GM21619 (cell line): ENCODE results near the gene RIPK1.

Experiments
- ATAC-seq: cut with Tn5 transposase; IDR thresholded peaks from one replicate; pipeline ENCODE4 v1.9.1; 2021; ENCODE audit not compliant: unreplicated experiment

Gene RIPK1

DNA sequence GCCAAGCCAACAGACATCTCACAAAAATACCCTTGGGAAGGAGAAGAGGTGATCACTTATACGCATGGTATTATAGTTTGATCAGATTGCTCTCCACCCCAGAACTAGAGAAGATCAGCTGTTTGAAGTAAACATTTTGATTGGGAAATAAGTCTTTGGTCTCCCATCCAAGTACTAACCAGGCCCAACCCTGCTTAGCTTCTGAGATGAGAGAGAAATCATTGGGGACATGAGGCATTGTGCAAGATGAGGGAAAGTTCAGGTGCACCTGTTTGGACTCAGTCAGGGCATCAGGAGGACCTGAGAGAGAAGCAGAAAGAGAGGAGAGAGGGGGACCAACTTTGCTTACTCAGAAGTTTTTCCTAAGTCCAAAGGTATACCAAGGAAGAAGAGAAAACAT, 11.4 kb downstream of the RIPK1 start:
- ATAC-seq: no peak

DNA sequence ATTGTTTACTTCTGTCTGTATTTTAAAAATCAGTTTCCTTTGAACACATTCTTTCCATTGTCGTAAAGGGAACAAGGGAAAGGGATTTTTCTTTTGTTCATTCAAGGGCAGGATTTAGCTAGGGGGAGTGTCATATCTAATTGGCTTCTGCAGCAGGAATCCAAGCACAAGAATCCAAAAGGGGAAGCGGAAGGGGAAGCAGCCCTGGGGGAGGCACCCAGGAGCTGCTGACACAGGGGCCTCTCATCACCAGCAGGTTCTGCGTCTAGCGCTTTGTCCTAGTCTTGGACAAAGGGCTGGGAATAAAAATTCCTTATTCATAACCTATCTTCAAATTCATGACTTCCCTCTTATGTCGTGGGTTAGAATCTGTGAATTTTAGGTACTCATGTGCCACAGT, 13.7 kb downstream of the RIPK1 start:
- ATAC-seq: no peak

DNA sequence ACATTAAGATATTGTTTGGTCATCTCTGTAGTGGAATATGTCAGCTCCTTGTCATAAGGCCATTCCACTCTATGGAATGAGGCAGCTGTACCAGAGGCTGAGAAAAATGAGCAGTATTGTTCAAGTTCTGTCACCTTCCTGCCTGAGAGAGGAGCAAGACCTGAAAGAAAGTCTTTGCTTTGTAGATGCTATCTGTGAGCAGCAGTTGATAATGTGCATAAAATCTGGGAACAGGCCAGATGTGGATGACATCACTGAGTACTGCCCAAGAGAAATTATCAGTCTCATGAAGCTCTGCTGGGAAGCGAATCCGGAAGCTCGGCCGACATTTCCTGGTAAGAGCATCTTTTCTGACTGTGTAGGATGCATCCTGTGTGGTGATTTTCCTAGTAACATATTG, 16.8 kb downstream of the RIPK1 start:
- ATAC-seq: no peak

DNA sequence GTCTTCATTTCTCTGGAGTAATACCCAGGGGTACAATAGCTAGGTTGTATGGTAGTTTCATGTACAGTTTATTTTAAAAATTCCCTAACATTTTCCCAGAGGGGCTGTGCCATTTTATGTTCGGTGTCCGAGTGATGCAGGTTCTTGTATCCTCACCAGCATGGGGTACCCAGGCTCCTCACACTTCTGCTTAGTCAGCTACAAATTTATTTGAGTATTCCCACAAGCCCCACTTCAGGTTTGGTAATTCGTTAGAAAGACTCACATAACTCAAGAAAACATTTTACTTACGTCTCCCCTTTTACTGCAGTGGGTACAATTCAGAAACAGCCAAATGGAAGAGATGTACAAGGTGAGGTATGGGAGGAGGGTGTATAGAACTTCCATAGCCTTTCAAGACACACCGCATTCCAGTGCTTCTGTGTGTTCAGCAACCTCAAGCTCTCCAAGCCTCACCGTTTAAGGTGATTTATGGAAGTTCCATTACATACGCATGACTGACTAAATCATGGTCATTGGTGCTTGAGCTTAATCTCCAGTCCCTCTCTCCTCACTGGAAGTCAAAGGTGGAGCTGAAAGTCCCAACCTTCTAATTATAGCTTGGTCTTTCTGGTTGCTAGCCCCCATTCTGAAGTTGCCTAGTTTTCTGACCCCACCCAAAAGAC, 18.1 kb downstream of the RIPK1 start:
- ATAC-seq: no peak

DNA sequence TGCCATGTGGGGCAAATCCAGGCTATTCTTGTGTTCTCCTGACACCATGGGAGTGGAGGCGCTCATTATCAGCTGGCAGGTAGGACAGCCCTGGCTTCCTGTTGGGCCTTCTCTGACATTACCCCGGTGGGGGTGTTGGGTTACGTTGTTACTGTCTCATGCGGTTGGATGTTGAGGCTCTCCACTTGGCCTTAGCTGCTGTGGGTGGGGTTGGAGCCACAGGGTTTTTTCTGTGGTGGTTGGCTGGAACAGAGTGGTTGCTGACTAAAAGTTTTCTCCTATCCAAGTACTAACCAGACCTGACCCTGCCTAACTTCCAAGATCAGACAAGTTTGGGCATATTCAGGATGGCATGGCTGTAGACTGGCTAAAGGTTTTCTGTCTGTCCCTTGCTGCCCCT, 20.2 kb downstream of the RIPK1 start:
- ATAC-seq: no peak

DNA sequence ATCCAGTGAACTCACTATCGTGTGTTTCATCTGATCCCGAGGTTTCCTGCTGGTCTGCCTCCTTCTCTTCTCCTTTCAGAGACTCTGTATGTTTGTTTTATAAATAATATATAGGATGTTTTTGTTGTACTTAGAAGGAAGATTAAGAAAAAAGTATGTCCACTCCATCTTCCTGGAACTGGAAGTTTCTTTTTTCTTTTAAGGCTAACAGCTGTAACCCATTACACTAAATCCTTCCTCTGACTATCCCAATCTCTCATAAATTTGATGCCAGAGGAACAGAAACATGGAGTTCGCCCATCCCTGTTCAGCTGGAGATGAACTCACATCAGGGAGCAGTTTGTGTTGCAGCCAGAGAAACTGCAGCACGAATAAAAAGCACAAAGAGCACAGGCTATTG, 20.7 kb downstream of the RIPK1 start:
- ATAC-seq: no peak

DNA sequence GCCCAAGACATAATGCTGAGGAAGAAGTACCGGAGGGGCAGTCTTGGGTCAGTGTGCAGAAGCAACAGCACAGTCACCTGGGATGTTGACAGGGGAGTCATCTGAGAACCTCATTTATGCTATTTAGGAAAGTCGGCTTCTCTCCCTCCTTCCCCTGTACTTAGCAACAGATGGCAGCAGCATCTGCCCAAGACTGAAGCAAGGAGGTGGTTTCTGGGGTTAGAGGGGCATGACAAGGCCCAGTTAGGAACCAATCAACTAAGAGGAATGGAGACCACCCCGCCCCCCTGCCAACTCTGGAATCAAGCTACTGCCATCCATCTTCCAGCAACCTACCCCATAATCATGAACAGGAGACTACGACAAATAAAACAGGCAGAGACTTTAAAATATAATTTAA, 21.7 kb downstream of the RIPK1 start:
- no peak for ATAC-seq

DNA sequence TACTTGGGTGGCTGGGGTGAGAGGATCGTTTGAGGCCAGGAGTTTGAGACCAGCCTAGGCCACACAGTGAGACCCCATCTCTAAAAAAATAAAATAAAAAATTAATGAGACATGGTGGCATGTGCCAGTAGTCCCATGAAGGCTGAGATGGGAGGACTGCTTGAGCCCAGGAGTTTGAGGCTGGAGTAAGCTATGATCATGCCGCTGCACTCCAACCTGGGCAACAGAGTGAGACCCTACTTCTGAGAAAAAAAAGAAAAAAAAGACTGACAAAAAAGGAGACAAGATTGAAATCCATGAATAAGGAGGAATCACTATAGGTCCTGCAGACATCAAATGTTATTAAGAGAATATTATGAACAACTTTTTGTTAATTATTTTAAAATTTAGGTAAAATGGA, 26.5 kb downstream of the RIPK1 start:
- no peak for ATAC-seq

DNA sequence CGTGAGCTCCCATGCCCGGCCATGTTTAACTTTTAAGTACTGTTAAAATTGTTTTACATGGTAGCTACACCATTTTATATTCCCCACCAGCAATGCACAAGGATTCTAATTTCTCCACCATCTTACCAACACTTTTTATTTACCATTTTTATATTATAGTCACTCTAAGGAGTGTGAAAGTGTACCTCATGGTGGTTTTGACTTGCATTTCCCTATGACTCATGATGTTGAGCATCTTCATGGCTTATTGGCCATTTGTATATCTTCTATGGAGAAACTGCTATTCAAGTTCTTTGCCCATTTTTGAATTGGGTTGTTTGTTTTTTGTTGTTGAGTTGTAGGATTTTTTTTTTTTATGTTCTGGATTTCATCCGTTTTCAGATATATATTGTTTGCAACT, 34.6 kb downstream of the RIPK1 start:
- ATAC-seq: no peak

DNA sequence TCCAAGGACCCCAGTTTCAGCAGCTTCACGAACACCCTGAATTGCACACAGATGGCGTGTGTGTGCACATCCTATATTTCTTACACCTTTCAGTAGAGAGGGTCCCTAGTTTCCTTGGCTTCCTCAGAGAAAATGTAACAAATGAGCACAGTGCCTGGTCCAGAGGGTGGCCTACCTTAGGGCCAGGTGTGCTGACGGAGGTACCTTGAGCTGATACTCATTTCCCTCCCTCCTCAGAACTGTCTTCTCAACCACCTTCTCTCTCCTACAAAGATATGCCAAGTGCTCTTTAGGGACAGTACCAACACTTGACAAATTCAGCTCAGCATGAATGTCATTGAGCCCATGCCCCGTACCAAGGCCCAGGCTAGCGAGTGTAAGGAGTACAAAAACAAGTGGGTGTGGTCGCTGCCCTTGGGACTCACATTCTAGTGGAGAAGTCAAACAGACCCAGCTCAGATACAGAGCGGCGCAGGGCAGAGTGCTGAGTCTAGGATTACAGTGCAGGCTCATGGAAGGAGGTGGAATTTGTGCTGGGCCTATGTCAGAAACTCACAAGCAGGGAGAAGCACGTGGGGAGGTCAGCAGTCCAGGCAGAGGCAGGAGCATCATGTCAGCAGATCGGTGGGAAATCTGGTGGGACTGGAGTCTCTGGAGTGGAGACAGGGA, 40.6 kb downstream of the RIPK1 start:
- ATAC-seq: no peak

DNA sequence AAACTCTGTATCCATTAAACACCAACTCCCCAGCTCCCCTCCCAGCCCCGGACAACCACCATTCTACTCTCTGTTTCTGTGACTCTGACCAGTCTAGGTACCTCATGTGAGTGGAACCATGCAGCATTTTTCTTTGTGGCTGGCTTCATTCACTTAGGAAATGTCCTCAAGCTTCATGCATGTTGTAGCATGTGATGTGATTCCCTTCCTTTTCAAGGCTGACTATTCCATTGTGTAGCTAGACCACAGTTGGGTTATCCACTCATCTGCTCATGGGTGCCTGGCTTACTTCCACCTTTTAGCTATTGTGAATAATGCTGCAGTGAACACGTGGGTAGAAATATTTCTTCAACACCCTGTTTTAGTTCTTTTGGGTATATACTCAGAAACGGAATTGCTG, 41.5 kb downstream of the RIPK1 start:
- ATAC-seq: no peak

DNA sequence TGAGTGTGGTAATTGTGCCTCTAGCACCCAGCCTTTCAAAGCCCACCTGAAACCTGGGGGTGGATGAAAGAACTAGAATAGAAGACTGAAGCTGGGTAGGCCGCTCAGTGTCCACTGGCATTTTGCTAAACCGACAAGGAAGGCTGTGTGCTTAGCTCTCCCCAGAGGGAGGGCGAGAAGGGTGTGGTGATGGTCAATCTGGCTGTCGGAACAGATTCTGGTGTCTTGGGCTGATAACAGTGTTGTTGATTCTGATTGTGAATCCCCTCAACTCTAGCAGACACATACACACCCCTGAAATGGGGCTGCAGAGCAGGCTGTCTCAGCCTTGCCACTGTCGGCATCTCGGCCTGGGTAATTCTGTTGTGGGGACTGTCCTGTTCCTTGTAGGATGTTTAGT, 46.1 kb downstream of the RIPK1 start:
- ATAC-seq: no peak

DNA sequence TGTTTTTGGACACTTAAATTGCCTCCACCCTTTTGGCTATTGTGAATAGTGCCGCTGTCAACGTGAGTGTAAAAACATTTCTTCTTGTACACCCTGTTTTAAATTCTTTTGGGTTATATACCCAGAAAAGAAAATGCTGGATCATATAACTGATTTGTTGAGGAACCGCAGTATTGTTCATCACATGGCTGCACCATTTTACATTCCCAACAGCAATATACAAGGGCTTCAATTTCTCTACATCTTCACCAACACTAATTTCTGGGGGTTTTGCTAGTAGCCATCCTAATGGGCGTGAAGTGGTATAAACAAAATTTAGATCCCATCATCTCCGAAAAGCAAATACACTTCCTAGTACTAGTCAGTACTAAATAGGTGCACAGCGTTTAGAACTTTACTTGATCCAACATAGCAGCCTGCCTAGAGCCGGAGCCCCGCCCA, 49.6 kb downstream of the RIPK1 start:
- no peak for ATAC-seq

DNA sequence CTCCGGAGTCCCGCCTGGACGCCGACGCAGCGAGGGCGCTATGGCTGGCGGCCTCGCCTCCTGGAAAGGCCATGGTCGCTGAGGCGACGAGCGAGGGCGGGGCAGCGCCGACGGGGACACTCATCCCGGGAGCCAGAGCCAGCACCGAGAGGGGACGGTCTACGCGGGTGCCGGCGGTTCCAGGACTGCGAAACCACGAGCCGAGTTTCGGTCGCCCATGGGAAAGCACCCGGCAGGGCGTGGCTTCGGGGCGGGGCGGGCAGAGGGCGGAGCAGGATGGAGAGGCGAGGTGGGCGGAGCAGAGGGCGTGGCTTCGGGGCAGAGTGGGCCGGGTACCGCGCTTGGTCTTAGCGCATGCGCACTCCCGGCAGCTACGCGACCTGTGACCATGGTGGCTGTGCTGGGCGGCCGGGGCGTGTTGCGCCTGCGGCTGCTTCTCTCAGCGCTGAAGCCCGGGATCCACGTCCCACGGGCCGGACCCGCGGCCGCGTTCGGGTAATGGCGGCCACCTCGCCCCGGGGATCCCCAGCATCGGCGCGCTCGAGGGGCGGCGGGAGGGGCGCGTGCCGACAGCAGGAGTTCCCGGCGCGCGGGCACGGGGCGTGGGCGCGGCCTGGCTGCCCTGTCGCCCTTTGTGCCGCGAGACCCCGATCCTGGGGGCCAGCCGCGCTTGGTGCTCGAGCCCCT, 50.2 kb downstream of the RIPK1 start, which contains the start of gene BPHL:
Gene BPHL, plus strand, starts transcription at position 359 of the 687 bp plus-strand sequence. Its CDS starts 30 bp downstream, at position 389.
- peak; percentile 90 for ATAC-seq

DNA sequence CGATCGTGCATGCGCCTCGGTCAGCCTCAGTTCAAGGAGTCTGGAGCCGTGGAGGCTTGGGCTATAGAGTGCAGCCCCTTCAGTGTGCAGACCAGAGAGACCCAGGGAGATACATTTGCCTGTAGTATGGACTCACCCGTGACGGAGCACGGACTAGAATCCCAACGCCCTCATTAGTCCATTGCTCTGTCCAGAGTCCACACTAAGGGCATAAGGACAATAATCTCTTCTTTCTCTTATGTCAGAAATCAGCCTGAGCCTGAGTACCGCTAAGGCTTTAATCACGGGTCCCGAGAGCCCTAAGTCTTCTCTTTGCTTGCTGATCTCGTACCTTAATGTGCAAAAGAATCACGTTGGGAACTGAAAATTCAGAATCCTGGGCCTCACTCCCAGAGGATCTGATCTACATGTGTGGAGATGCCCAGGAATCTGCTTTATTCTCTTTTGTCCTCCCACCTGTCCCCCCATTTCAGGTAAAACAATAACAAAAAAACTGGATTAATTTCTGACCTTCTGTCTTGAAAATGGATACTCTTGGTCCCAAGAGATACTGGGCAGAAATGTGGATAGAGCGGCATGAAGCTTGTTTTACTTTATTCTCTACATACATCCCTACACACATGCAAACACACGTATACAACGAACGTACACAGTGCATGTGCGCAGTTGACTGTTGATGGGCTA, 50.9 kb downstream of the RIPK1 start:
- peak; percentile 37 for ATAC-seq

DNA sequence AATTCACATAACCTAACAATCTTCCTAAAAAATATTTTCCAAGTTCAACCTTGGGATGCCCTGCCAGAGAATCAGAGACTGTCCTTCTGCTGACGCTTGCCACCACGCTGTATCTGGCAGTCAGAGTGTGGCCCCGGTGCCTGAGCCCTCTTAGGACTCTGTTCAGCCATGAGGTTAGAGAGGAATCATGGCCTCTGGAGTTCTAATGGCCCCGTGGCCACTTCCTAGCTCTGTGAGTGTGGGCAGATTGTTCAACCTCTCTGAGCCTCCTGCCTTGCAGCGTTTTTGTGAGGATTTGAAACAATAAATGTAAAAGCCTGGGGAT, 52.4 kb downstream of the RIPK1 start:
- ATAC-seq: no peak

DNA sequence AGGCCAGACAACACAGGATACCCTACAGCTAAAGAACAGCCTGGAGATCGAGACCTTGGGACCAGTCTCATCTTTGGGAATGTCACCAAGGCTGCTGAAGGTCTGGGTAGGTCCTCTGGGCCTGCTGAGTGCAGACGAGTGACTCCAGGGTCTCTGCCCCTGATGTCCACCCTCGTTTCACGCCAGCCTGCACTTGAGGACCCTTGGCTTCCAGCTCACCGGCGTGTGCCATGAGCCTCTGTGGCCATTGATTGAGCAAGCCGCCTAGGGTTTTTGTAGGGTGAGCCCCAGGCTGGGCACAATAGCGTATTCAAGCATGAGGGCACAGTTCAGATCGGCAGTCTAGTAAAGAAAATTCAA, 54.5 kb downstream of the RIPK1 start:
- ATAC-seq: no peak

DNA sequence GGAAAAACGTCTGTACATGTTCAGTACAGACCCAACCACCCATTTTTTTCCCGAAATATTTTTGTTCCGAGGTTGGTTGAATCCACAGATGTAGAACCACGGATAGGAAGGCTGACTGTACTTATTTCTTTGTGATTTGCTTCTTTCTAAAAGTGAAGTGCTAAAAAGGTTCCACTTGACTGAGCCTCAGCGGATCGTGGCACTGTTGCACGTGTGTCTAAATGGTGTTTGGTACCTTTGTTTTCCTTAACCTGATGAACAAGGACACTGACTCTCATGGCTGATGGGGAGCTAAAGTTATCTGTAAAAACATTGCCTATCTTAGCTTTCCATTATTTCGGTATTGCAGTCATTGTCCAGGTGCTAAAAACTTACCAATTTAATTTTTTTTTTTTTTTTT, 56.4 kb downstream of the RIPK1 start:
- ATAC-seq: no peak

DNA sequence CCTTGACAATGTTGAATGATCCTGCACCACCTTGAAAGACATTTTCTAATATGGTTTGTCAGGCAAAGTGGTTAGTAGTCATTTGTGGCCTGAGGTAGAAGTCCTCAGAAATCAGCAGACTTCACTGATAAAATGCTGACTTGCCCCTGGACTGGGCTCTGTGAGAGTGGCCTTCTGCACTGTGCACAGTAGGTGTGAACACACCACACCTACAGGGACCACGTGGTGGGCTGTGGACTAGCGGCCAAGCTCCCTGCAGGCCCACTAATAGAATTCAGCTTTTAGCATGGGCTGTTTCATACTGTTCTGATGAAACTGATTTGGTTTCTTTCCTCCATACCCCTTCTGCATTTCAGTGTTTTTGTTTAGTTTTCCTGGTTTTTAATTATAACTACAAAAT, 57.5 kb downstream of the RIPK1 start:
- no peak for ATAC-seq

DNA sequence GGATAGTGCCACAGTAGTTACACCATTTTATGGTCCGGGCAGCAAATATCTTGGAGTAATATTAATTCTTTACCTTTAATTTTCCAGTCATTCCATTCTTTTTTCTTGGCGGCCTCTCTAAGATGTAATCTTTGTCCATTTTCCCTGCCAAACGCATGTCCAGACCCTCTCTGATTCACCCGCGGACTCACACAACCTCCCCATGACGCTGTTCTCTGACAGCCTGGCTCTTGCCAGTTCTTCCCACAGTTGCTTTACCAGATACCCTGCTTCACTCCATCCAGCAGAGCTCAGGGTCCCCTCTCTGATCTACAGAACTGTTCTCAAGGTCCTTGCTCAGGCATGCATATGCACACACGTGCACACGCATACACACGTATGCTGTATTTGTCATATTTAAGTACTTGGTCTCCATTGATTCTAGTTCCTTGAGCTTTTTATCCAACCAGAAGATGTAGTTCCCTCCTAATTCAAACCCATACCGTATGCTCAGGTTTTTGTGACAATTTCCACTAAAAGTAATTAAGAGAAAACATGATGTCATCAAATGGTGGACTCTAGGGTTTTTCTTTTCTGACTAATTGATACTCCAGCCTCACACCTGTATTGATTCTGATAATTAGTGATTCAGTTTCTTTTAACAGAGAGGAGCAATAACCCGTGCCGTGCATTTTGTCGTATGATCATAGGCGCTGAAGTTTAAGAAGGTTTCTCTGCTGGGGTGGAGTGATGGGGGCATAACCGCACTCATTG, 60.2 kb downstream of the RIPK1 start:
- ATAC-seq: no peak

DNA sequence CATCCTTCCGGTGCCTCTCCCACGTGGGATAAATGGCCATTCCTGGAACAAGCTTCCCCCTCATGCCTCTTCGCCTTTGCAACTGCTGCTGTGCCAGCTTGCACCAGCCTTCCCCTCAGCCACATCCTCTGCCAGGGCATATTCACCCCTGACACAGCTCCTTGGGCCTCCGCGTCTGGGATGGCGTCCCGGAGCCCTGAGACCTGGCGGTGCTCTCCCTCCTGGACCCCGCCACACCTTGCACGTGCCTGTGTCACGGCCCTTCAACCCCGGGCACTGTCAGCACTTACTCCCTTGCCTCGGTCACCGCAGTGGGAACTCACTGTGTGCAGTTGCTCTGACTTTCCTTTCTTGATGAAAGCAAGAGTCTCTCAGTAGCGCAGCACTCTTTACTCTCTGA, 63.4 kb downstream of the RIPK1 start:
- ATAC-seq: no peak
